ENCODE data around the gene PCNX2.
"Not testable (repeated sequence)": the region's sequence is repeated elsewhere in the genome, so short reads cannot be mapped to it uniquely, and the experiment has no call there.

Gene PCNX2

GRCh38 chr1:233105225-233105624 lies 190.3 kb downstream of the PCNX2 start:
- no peak for DNase-seq (ENCODE audit: low read depth in 2 of 2)

DNA sequence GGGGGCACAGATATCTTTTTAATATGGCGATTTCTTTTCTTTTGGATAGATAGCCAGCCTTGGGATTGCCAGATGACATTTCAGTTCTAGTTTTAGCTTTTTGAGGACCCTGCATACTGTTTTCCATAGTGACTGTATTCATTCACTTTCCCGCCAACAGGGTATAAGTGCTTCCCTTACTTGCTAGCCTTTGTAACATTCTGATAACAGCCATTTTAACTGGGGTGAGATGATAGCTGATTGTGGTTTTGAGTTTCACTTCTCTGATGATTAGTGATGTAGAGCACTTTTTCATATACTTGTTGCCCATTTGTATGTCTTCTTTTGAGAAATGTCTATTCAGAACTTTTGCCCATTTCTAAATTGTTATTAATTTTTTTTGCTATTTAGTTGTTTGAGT lies 193.2 kb downstream of the PCNX2 start:
- no peak for DNase-seq (ENCODE audit: low read depth in 2 of 2)

- DNase-seq (ENCODE audit: low read depth in 2 of 2) = no peak
These were observed 197.5 kb downstream of the PCNX2 start for GRCh38 chr1:233097959-233098580.

DNA sequence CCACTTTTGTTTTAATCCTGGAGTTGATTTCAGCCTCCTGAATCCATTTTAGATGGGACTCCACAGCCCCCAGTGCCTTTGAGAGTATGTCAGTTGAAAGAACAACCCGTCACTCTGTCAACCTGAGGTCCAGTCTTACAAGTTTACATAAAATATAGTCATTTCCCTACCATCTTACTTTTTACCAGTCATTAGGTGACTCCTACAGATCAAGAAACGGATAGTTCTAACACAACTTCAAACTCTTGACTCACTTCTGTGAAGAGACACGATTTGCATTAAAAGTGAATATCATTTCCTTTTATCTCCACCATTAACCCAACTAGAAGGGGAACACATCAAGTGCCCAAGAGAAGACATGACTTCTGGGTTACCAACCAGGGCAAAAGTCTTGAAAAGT lies 198.0 kb downstream of the PCNX2 start:
- no peak for DNase-seq (ENCODE audit: low read depth in 2 of 2)

DNA sequence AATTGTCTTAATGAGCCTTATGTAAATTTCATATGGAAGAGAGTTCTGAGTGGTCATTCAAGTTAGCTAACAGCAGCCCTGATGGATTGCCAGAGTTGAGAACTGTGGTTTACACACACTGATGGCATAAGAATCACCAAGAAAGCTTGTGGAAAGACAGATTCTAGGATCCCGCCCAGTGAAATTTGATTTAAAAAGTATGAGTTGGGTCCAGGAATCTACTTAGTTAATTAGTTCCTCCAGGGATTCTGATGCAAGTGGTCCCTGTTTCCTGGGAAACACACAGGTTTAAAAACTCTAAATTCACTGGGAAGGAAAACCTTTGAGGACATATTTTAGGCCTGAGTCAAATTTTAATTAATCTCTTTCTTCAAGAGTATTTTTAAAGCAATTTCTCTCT lies 200.8 kb downstream of the PCNX2 start:
- DNase-seq (ENCODE audit: low read depth in 2 of 2) = no peak

GRCh38 chr1:233094269-233094668 lies 201.3 kb downstream of the PCNX2 start:
- DNase-seq (ENCODE audit: low read depth in 2 of 2) = no peak

DNA sequence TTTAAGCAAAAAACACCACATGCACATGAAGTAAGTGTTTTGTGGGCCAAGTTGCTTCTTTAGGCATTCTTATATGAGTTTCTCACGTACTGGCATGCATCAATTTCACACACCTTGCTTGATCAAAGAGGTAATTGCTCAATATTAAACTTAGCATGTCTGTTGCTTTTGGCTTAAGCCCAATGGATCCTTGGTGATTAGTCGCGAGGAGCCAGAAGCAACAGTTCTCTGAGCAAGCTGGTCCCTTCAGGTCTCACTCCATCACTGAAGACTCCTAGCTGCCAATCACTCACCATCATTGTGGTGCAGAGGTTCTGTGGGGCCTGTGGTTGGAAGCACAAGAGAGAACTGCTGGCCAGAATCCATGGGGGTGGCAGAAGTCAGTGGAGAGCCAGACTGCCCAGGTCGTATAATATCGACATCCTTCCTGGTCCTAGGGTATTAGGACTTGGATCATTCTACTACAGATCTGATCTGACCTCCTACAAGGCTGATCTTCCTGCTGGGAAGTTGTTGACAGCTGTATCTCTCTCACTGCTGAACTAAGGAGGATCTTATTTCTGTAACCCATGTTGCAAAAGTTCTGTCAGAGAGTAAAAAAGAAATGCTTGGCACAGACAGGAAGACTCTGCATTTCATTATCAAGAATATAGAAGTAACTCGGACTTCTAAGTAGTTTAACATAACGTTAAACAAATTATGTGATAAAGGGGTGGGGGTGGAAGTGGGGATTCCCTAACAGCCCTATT lies 204.6 kb downstream of the PCNX2 start:
- no peak for DNase-seq (ENCODE audit: low read depth in 2 of 2)

GRCh38 chr1:233089251-233089650 lies 206.3 kb downstream of the PCNX2 start:
- DNase-seq (ENCODE audit: low read depth in 2 of 2) = no peak

- DNase-seq (ENCODE audit: low read depth in 2 of 2) = no peak
These were observed 206.9 kb downstream of the PCNX2 start for GRCh38 chr1:233088613-233089012.

DNA sequence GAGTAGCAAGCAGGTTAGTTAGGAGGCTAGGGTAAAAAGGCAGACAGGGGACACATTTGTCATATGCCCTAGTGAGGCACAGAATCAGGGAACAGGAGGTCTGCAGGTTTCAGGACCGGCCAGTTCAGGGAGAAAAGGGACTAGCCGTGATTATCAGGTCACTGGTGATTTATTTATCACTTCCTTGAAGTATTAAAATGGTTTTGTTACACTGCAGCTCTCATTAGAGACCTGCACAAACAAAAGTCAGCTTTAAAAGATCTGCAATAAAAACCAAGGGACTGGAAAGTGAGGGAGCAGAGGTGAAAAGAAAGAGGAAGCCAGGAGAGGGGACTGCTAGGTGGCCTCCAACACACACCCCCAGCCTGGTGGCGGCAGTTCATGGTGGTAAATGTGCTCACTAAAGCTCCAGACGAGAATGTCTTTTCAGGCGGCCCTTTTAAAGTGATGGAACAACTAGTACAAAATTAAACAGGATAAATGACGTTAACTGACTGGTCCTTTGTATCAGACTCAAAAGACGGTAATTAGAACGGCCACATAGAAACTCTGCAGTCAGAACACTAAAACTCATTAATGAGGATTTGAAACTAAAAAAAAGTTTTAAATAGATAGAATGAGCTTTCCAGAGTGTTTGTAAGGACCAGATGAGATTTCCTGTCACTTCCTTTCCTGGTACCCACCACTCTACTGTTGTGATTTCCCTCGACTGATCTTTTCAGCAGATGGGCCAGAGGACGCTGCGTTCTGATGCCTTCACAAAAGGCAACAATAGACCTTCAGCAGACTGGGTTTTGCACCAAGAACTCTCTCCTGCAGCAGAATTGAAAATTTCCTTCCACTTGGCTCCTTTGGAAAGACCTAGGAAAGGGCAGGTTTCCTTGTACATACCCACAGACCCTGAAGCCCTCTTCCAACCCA lies 208.3 kb downstream of the PCNX2 start:
- no peak for DNase-seq (ENCODE audit: low read depth in 2 of 2)

- DNase-seq (ENCODE audit: low read depth in 2 of 2) = no peak
These were observed 210.0 kb downstream of the PCNX2 start for GRCh38 chr1:233085566-233085965.

GRCh38 chr1:233082778-233083550 lies 212.6 kb downstream of the PCNX2 start:
- no peak for DNase-seq (ENCODE audit: low read depth in 2 of 2)

GRCh38 chr1:233081735-233082134 lies 213.8 kb downstream of the PCNX2 start:
- no peak for DNase-seq (ENCODE audit: low read depth in 2 of 2)

DNA sequence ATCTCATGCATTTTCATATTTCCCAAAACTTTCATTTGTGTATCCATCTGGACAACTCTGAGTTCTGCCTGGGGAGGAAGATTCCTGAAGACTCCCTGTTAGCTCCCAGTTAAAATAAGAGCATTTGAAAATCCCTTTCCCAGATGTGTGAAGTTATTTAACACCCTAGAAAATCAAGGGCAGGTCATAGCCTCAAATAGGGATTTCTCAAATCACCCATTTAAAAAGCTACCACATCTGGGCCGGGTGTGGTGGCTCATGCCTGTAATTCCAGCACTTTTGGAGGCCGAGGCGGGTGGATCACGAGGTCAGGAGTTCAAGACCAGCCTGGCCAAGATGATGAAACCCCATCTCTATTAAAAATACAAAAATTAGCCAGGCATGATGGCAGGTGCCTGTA lies 214.7 kb downstream of the PCNX2 start:
- not testable (repeated sequence) for DNase-seq (ENCODE audit: low read depth in 2 of 2)

- no peak for DNase-seq (ENCODE audit: low read depth in 2 of 2)
These were observed 215.2 kb downstream of the PCNX2 start for GRCh38 chr1:233080286-233080685.

DNA sequence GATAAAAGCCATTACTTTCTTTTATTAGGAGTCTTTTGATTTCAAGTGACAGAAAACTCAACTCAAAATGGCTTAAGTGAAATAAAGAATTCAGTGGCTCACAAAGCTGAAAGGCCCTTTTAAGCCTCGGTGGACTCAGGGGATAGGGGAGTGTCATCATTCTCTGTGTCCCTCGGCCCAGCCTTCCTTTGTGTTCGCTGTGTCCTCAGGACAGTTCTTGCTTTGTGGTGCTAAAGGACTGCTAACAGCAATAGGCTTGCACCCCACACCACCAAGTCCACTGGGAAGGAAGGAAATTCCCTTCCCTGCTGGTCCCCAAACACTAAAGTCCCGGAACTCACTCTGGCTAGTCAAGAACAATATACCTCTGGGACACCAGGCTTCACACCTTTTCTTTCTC lies 216.0 kb downstream of the PCNX2 start:
- DNase-seq (ENCODE audit: low read depth in 2 of 2) = no peak

DNA sequence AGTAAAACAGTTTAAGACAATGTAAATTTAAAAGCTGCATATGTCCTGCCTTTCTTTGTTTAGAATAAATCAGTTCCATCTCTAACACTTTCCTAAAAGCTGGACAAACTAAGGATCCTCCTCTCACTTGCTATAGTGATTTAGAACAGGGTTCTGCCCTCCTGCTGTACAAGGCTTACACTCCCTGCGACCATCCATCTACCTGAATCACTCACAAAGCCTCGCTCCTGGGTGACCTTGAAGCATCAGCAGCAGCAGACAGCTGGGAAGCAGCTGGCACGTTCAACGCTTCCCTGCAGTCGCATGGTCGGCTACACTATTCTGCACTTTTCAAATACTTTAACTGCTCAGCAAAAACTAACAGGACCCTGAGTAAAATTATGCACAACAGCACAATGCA lies 217.1 kb downstream of the PCNX2 start:
- no peak for DNase-seq (ENCODE audit: low read depth in 2 of 2)

GRCh38 chr1:233075915-233076295 lies 219.6 kb downstream of the PCNX2 start:
- DNase-seq (ENCODE audit: low read depth in 2 of 2) = no peak

GRCh38 chr1:233066087-233066486 lies 229.4 kb downstream of the PCNX2 start:
- no peak for DNase-seq (ENCODE audit: low read depth in 2 of 2)

- no peak for DNase-seq (ENCODE audit: low read depth in 2 of 2)
These were observed 229.8 kb downstream of the PCNX2 start for GRCh38 chr1:233065685-233066084.

- DNase-seq (ENCODE audit: low read depth in 2 of 2) = no peak
These were observed 230.5 kb downstream of the PCNX2 start for GRCh38 chr1:233064988-233065387.

GRCh38 chr1:233063462-233063861 lies 232.1 kb downstream of the PCNX2 start:
- DNase-seq (ENCODE audit: low read depth in 2 of 2) = no peak

Measured in stimulated activated CD8-positive, alpha-beta memory T cell treated with anti-CD3 and anti-CD28 coated beads, Interleukin-15, amount 100 ng/mL, for 4 hours (primary cell).